GM12878 (cell line): ENCODE results near the gene UMAD1. TPM values are rescaled to one million over a fixed set of nuclear protein-coding genes. Genes with fewer than 3 reads are reported as not detected.

Experiments used
- BMI1 ChIP-seq: fragments of 450-650 bp; IDR thresholded peaks from 2 replicates; pipeline ENCODE4 v1.6.1; 2016; ENCODE audit warnings: mild to moderate bottlenecking, moderate library complexity, borderline replicate concordance
- EP300 ChIP-seq, 2 experiments: fragments of 150-350 bp in 1 of 2; IDR thresholded peaks; 2 replicates each; pipeline ENCODE4 v1.6.1; 2011 to 2012; ENCODE audit warnings: low read depth in 2 of 2, low read length in 2 of 2, borderline replicate concordance in 1 of 2, improper control_type of control experiment in 1 of 2, inconsistent platforms in 1 of 2; ENCODE audit not compliant: control insufficient read depth in 1 of 2
- ETV6 ChIP-seq, 2 experiments: fragments of 450-650 bp in 1 of 2; IDR thresholded peaks in 1 of 2; conservative IDR thresholded peaks in 1 of 2; 2 replicates each; pipeline ENCODE4 v1.6.1; 2014; ENCODE audit warnings: antibody characterized with exemption in 1 of 2, borderline replicate concordance in 1 of 2, low read depth in 1 of 2, mild to moderate bottlenecking in 1 of 2, moderate library complexity in 1 of 2
- GABPA ChIP-seq: IDR thresholded peaks from 2 replicates; pipeline ENCODE4 v1.6.1; 2014; ENCODE audit warnings: antibody characterized with exemption, low read depth, mild to moderate bottlenecking, inconsistent platforms
- IKZF1 ChIP-seq: fragments of 450-650 bp; conservative IDR thresholded peaks from 2 replicates; pipeline ENCODE4 v1.6.1; 2017; ENCODE audit warnings: antibody characterized with exemption, mild to moderate bottlenecking
- JUND ChIP-seq: IDR thresholded peaks from 2 replicates; pipeline ENCODE4 v1.6.1; 2012; ENCODE audit warnings: low read depth, mild to moderate bottlenecking, low read length, improper control_type of control experiment, moderate library complexity
- MEF2B ChIP-seq: fragments of 450-650 bp; IDR thresholded peaks from 2 replicates; pipeline ENCODE4 v1.6.1; 2018; ENCODE audit warnings: mild to moderate bottlenecking, moderate library complexity; ENCODE audit not compliant: partially characterized antibody, poor library complexity, severe bottlenecking
- POLR2AphosphoS5 ChIP-seq: IDR thresholded peaks from 2 replicates; pipeline ENCODE4 v1.6.1; 2011; ENCODE audit warnings: mild to moderate bottlenecking, low read length, inconsistent platforms
- RBBP5 ChIP-seq: fragments of 200-600 bp; sonication (generic); conservative IDR thresholded peaks from 2 replicates; pipeline ENCODE4 v1.6.1; 2016
- RUNX3 ChIP-seq: IDR thresholded peaks from 2 replicates; pipeline ENCODE4 v1.6.1; 2012; ENCODE audit warnings: low read length, inconsistent platforms
- SMAD1 ChIP-seq: fragments of 450-650 bp; IDR thresholded peaks from 2 replicates; pipeline ENCODE4 v1.6.1; 2018; ENCODE audit warnings: mild to moderate bottlenecking, low read depth; ENCODE audit not compliant: partially characterized antibody
- SP1 ChIP-seq: IDR thresholded peaks from one replicate; pipeline ENCODE4 v1.6.1; 2011; ENCODE audit warnings: low read depth, low read length
- TCF7 ChIP-seq: IDR thresholded peaks from 2 replicates; pipeline ENCODE4 v1.6.1; 2014; ENCODE audit warnings: antibody characterized with exemption, borderline replicate concordance
- YBX1 ChIP-seq: fragments of 450-650 bp; IDR thresholded peaks from 2 replicates; pipeline ENCODE4 v1.6.1; 2016; ENCODE audit warnings: antibody characterized with exemption
- ZNF217 ChIP-seq: fragments of 450-650 bp; IDR thresholded peaks from 2 replicates; pipeline ENCODE4 v1.6.1; 2017; ENCODE audit warnings: antibody characterized with exemption, mild to moderate bottlenecking
- ZNF384 ChIP-seq: IDR thresholded peaks from 2 replicates; pipeline ENCODE4 v1.6.1; 2012; ENCODE audit warnings: low read depth, mild to moderate bottlenecking, low read length, improper control_type of control experiment, borderline replicate concordance
- polyA plus RNA-seq, 11 experiments: library from polyadenylated mRNA; depleted of rRNA in 4 of 11; unstranded in 6 of 11; stranded (reverse) in 5 of 11; fragments of >200 nt; fragmentation: Nextera tagmentation in 4 of 11; fragmentation: Illumina TruSeq in 1 of 11; extraction: Ambion mirVana in 4 of 11; extraction: Trizol in 1 of 11; gene quantifications; 1 replicate in 1 of 11; 2 replicates in 10 of 11; pipeline versions ENCODE4 v1.2.1 to v1.2.3, GENCODE V29; 2011 to 2016; ENCODE audit warnings: inconsistent platforms in 2 of 11, missing spikeins in 2 of 11, low read depth in 1 of 11
- total RNA-seq, 4 experiments: library from RNA; depleted of rRNA in 3 of 4; stranded (reverse); fragments of >200 nt in 3 of 4; fragmentation: Illumina TruSeq in 1 of 4; extraction: Trizol in 1 of 4; gene quantifications; 2 replicates each; pipeline versions ENCODE4 v1.2.1 to v1.2.3, GENCODE V29; 2013 to 2021
- TF ChIP-seq, protein P1 (sequence below): fragments of 450-650 bp; IDR thresholded peaks from 2 replicates; pipeline ENCODE4 v1.6.1; 2018; ENCODE audit warnings: mild to moderate bottlenecking, low read depth, moderate library complexity; ENCODE audit not compliant: partially characterized antibody
- TF ChIP-seq, protein P2 (sequence below): fragments of 450-650 bp; IDR thresholded peaks from 2 replicates; pipeline ENCODE4 v1.6.1; 2017; ENCODE audit warnings: mild to moderate bottlenecking, moderate library complexity
- TF ChIP-seq, protein P3 (sequence below): fragments of 450-650 bp; IDR thresholded peaks from 2 replicates; pipeline ENCODE4 v1.6.1; 2017; ENCODE audit warnings: low read depth, mild to moderate bottlenecking, moderate library complexity
- TF ChIP-seq, protein P4 (sequence below): fragments of 450-650 bp; conservative IDR thresholded peaks from 2 replicates; pipeline ENCODE4 v1.6.1; 2017; ENCODE audit warnings: mild to moderate bottlenecking, moderate library complexity

UMAD1 gene
- total and polyA plus RNA-seq, 10 of the 15 experiments (the other 5 are each of a cell fraction or from before 2014, with no cell fraction given), result 6.0 to 28.6 (median 9.3) TPM

DNA sequence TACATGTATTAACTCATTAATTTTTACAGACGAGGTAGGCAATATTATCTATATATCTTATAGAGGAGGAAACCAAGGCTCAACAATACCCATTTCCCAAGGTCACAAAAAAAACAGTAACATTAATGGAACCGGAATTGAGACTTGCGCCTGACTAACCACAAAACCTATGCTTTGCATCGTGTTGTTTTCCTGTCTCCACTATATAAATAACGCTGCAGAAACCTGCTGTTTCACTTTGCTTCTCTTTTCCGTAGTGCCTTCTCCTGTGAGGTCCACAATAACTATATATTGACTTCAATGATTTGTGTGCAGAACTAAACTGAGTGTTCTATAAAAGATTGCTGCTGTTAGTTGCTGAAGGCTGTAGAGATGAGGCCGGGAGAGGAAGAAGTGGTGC, 175.5 kb downstream of the UMAD1 start (continued):
- TF ChIP-seq RBBP5, result no peak
- TF ChIP-seq, protein P1, sequence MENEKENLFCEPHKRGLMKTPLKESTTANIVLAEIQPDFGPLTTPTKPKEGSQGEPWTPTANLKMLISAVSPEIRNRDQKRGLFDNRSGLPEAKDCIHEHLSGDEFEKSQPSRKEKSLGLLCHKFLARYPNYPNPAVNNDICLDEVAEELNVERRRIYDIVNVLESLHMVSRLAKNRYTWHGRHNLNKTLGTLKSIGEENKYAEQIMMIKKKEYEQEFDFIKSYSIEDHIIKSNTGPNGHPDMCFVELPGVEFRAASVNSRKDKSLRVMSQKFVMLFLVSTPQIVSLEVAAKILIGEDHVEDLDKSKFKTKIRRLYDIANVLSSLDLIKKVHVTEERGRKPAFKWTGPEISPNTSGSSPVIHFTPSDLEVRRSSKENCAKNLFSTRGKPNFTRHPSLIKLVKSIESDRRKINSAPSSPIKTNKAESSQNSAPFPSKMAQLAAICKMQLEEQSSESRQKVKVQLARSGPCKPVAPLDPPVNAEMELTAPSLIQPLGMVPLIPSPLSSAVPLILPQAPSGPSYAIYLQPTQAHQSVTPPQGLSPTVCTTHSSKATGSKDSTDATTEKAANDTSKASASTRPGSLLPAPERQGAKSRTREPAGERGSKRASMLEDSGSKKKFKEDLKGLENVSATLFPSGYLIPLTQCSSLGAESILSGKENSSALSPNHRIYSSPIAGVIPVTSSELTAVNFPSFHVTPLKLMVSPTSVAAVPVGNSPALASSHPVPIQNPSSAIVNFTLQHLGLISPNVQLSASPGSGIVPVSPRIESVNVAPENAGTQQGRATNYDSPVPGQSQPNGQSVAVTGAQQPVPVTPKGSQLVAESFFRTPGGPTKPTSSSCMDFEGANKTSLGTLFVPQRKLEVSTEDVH, result peak; percentile 19
- TF ChIP-seq, protein P2, sequence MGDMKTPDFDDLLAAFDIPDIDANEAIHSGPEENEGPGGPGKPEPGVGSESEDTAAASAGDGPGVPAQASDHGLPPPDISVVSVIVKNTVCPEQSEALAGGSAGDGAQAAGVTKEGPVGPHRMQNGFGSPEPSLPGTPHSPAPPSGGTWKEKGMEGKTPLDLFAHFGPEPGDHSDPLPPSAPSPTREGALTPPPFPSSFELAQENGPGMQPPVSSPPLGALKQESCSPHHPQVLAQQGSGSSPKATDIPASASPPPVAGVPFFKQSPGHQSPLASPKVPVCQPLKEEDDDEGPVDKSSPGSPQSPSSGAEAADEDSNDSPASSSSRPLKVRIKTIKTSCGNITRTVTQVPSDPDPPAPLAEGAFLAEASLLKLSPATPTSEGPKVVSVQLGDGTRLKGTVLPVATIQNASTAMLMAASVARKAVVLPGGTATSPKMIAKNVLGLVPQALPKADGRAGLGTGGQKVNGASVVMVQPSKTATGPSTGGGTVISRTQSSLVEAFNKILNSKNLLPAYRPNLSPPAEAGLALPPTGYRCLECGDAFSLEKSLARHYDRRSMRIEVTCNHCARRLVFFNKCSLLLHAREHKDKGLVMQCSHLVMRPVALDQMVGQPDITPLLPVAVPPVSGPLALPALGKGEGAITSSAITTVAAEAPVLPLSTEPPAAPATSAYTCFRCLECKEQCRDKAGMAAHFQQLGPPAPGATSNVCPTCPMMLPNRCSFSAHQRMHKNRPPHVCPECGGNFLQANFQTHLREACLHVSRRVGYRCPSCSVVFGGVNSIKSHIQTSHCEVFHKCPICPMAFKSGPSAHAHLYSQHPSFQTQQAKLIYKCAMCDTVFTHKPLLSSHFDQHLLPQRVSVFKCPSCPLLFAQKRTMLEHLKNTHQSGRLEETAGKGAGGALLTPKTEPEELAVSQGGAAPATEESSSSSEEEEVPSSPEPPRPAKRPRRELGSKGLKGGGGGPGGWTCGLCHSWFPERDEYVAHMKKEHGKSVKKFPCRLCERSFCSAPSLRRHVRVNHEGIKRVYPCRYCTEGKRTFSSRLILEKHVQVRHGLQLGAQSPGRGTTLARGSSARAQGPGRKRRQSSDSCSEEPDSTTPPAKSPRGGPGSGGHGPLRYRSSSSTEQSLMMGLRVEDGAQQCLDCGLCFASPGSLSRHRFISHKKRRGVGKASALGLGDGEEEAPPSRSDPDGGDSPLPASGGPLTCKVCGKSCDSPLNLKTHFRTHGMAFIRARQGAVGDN, result 0 out of 2 replicates have a peak, but pooled peaks have one; percentile 50
- TF ChIP-seq SMAD1, result peak; percentile 73
- TF ChIP-seq JUND, result no peak
- TF ChIP-seq YBX1, result no peak
- TF ChIP-seq ZNF384, result peak; percentile 53; the same call in 1 of the 2 replicates
- peak; percentile 38; the same call in 1 of the 2 replicates for TF ChIP-seq TCF7
- peak; percentile 52; the same call in 1 of the 2 replicates for TF ChIP-seq ZNF217
- TF ChIP-seq, protein P3, sequence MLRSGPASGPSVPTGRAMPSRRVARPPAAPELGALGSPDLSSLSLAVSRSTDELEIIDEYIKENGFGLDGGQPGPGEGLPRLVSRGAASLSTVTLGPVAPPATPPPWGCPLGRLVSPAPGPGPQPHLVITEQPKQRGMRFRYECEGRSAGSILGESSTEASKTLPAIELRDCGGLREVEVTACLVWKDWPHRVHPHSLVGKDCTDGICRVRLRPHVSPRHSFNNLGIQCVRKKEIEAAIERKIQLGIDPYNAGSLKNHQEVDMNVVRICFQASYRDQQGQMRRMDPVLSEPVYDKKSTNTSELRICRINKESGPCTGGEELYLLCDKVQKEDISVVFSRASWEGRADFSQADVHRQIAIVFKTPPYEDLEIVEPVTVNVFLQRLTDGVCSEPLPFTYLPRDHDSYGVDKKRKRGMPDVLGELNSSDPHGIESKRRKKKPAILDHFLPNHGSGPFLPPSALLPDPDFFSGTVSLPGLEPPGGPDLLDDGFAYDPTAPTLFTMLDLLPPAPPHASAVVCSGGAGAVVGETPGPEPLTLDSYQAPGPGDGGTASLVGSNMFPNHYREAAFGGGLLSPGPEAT, result 0 out of 2 replicates have a peak, but pooled peaks have one; percentile 64
- peak; percentile 68; the same call in 1 of the 2 replicates for TF ChIP-seq POLR2AphosphoS5
- TF ChIP-seq, protein P4, sequence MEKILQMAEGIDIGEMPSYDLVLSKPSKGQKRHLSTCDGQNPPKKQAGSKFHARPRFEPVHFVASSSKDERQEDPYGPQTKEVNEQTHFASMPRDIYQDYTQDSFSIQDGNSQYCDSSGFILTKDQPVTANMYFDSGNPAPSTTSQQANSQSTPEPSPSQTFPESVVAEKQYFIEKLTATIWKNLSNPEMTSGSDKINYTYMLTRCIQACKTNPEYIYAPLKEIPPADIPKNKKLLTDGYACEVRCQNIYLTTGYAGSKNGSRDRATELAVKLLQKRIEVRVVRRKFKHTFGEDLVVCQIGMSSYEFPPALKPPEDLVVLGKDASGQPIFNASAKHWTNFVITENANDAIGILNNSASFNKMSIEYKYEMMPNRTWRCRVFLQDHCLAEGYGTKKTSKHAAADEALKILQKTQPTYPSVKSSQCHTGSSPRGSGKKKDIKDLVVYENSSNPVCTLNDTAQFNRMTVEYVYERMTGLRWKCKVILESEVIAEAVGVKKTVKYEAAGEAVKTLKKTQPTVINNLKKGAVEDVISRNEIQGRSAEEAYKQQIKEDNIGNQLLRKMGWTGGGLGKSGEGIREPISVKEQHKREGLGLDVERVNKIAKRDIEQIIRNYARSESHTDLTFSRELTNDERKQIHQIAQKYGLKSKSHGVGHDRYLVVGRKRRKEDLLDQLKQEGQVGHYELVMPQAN, result no peak
- peak; percentile 73 to 92 for TF ChIP-seq EP300 (IDR thresholded peaks at IDR 0.05; ENCODE audit: borderline replicate concordance in 1 of 2, control insufficient read depth in 1 of 2, low read depth in 2 of 2, low read length in 2 of 2)
- TF ChIP-seq IKZF1, result peak; percentile 82
- peak in 1 of 2 experiments; percentile 77; a peak in 2 of 4 replicates for TF ChIP-seq ETV6 (conservative IDR thresholded peaks at IDR 0.05 in 1 of 2, IDR thresholded peaks at IDR 0.05 in 1 of 2; ENCODE audit: borderline replicate concordance in 1 of 2, low read depth in 1 of 2)
- TF ChIP-seq MEF2B, result peak; percentile 52
- no peak for TF ChIP-seq SP1
- TF ChIP-seq BMI1, result 0 out of 2 replicates have a peak, but pooled peaks have one; percentile 35
- 0 out of 2 replicates have a peak, but pooled peaks have one; percentile 25 for TF ChIP-seq GABPA
- TF ChIP-seq RUNX3, result peak; percentile 99
